Left ventricle myocardium superior (tissue), 1 donor: ENCODE results near the gene COL6A1. TPM values are rescaled to one million over a fixed set of nuclear protein-coding genes. Genes with fewer than 3 reads are reported as not detected.

ENCODE experiments used
- ATAC-seq: fragments of 200-7000 bp; cut with Tn5 transposase; one replicate; pipeline ENCODE4 v1.9.1; 2020; ENCODE audit warnings: mild to moderate bottlenecking, moderate library complexity
- DNase-seq: peaks from one replicate; pipeline ENCODE4 v3.0.0-alpha.2; 2020
- intact Hi-C: fragments of 100-400 bp; cut with micrococcal nuclease; formaldehyde crosslinking; loops from one replicate; pipeline ENCODE4 v1.11.0; 2022
- total RNA-seq: library from RNA; stranded (reverse); fragmentation: NEBNext Ultra II Directional; extraction: Animal tissue kit (Norgen Biotek cat#: 25700); gene quantifications from one replicate; pipeline ENCODE4 v1.2.1, GENCODE V29; 2021
- donor health status: DM: no; HTN: yes; CAD: no; lungs with severe emphysema.

The COL6A1 gene
- total RNA-seq, 1 donor from 2014 or later = 188 TPM

GRCh38 chr21:45977396-45977795 lies 4.2 kb upstream of the COL6A1 start:
- DNase-seq (peak; percentile 69), ATAC-seq (no peak)
- intact Hi-C loops = loop anchor here (10.0 kb wide), 1 partner anchor 127 kb away; no protein-coding TSS in a partner anchor

- ATAC-seq (no peak), DNase-seq (peak; percentile 47)
- intact Hi-C loops = loop anchor here (10.0 kb wide), 1 partner anchor 126 kb away; no protein-coding TSS in a partner anchor
These were observed 2.4 kb upstream of the COL6A1 start for GRCh38 chr21:45979141-45979631.

- DNase-seq = peak; percentile 22
- no peak for ATAC-seq
- intact Hi-C loops = loop anchor here (10.0 kb wide), 1 partner anchor 125 kb away; no protein-coding TSS in a partner anchor
These were observed 1.9 kb upstream of the COL6A1 start for GRCh38 chr21:45979651-45980050.

- DNase-seq = no peak
- intact Hi-C loops = no loop called here
- no peak for ATAC-seq
These were observed 1.3 kb upstream of the COL6A1 start for GRCh38 chr21:45980271-45980670.

GRCh38 chr21:45980697-45981096 lies 873 bp upstream of the COL6A1 start:
- ATAC-seq (no peak), DNase-seq (no peak)
- intact Hi-C loops = no loop called here

- intact Hi-C loops = no loop called here
- DNase-seq (peak; percentile 48), ATAC-seq (peak; percentile 26)
These were observed 655 bp downstream of the COL6A1 start for GRCh38 chr21:45982092-45982757.

- ATAC-seq (peak; percentile 1), DNase-seq (peak; percentile 42)
- intact Hi-C loops = no loop called here
These were observed 1.4 kb downstream of the COL6A1 start for GRCh38 chr21:45982758-45983648.

GRCh38 chr21:45983649-45983965 lies 2.0 kb downstream of the COL6A1 start:
- intact Hi-C loops = no loop called here
- no peak for DNase-seq
- no peak for ATAC-seq

GRCh38 chr21:45983981-45984551 lies 2.5 kb downstream of the COL6A1 start:
- intact Hi-C loops = no loop called here
- DNase-seq = peak; percentile 79
- peak; percentile 29 for ATAC-seq

- intact Hi-C loops = no loop called here
- ATAC-seq (no peak), DNase-seq (no peak)
These were observed 3.1 kb downstream of the COL6A1 start for GRCh38 chr21:45984584-45985095.

GRCh38 chr21:45985471-45986315 lies 4.1 kb downstream of the COL6A1 start:
- DNase-seq (peak; percentile 27), ATAC-seq (no peak)
- intact Hi-C loops = no loop called here

- ATAC-seq (no peak), DNase-seq (peak; percentile 23)
- intact Hi-C loops = no loop called here
These were observed 4.9 kb downstream of the COL6A1 start for GRCh38 chr21:45986316-45987051.

- intact Hi-C loops = no loop called here
These were observed 5.6 kb downstream of the COL6A1 start for GRCh38 chr21:45987121-45987711.

GRCh38 chr21:45988366-45989347 lies 7.1 kb downstream of the COL6A1 start:
- ATAC-seq (no peak), DNase-seq (peak; percentile 25)
- intact Hi-C loops = no loop called here

More at GRCh38 chr21:45987121-45987711, 5.6 kb downstream of the COL6A1 start:
- peak; percentile 30 for DNase-seq
- ATAC-seq = no peak

- peak; percentile 31 for DNase-seq
- intact Hi-C loops = no loop called here
- ATAC-seq = no peak
These were observed 7.9 kb downstream of the COL6A1 start for GRCh38 chr21:45989355-45990048.
